ENCODE results near the gene GNG8.
A peak's percentile ranks its signal among the peaks of the same experiment; 100 is the strongest.

The GNG8 gene

DNA sequence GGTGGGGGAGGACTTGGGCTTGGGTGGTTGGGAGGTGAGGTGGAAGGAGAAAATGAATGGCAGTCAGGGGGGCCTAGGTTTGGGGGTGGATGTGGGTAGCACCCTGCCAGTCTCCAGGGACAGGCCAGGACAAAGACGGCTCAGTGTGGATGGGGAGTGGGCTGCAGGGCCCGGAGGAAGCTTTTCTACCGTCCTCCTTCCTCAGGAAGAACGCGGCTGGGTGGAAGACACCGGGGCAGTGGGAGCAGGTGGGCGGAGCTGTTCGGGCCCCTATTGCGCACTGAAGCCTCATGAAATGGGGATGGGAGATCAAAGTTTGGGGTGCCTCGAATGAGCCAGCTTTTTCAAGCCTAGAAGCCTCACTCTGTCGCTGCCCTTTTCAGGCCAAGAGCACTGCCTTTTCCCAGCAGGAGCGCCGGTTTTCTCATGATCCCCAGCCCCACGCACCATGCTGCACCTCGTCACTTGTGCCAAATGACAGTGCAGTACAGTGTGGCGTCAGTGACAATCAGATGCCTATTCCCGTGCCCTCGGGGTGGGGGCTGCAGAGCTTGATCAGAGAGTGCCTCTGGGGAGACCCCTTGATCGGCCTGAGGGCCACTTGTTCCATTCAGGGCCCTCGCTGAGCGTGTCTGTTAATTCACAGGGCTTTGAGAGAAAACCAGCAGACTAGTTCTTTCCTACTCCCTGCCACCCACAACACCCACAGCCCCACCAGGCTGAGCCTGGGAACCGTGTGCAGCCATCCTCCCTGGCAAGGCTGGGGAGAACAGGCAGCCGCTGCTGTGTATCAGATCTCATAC, 33.4 kb downstream of the GNG8 start:
- DNase-seq (ENCODE audit: low read depth in 2 of 2) = no peak

- no peak for DNase-seq (ENCODE audit: low read depth in 2 of 2)
These were observed 34.4 kb downstream of the GNG8 start, which contains the start of gene CALM3 for GRCh38 chr19:46601318-46602224. CALM3 (plus strand) TSS chr19:46601330; CDS start chr19:46601435, 105 bp downstream.

DNA sequence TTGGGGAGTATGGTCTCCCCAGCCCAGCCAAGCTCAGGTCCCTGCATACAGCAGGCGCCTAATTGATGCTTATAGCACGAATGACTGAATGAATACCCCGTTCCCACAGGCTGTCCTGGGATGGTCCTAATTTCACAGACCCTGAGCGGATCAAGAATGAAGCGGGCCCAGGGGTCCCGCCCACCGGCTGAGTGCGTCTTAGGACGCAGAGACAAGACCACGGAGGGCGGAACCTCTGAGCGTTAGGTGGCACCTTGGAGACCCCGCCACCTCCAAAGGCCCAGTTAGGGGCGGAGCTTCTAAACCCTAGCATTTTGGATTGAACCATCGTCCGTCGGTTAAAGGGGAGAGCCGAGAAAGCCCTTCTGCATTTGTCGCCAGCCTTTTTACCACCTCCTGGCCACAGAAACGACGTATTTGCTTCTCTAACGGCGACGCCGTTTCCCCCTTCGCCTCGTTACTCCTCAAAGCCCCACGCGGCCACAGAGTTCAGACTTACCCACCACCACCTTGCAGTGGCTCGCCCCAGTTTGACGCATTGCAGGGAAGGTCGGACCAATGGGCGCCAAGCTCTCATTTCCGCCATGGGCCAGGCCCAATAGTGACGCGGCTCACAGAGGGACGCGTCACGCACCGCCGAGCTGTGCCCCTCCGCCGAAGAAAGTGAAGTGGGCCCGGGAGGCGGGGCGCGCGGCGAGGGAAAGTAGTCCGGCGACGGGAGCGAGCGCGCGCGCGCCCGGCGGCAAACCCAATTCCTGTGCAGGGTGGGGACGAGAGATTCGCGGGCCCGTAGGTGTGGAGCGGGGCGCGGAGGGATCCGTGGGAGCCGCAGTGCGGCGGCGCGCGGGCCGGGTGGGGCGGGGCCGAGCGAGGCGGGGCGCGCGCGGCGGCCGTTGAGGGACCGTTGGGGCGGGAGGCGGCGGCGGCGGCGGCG, 35.4 kb downstream of the GNG8 start:
- peak; percentile 92 to 96 for DNase-seq (ENCODE audit: low read depth in 2 of 2)

GRCh38 chr19:46599716-46600373, 36.2 kb downstream of the GNG8 start:
- no peak for DNase-seq (ENCODE audit: low read depth in 2 of 2)

DNA sequence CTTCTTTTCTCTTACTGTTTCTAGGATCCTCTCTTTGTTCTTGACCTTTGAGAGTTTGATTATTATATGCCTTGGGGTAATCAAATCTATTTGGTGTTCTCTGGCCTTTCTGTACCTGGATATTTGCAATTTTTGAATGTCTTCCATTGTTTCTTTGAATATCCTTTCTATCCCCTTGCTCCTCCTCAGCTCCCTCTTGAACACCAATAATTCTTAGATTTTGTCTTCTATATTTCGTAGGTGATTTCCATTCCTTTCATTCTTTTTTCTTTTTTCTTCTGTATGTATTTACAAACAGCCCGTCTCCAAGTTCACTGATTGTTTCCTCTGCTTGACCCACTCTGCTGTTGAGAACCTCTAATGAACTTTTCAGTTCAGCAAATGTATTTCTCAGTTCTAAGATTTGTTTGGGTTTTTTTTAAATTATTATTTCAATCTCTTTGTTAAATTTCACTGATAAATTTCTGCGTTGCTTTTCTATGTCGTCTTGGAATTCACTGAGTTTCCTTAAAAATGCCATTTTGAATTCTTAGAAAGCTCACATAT, 37.6 kb downstream of the GNG8 start:
- no peak for DNase-seq (ENCODE audit: low read depth in 2 of 2)

GRCh38 chr19:46596008-46596407, 40.0 kb downstream of the GNG8 start:
- DNase-seq (ENCODE audit: low read depth in 2 of 2) = no peak

DNA sequence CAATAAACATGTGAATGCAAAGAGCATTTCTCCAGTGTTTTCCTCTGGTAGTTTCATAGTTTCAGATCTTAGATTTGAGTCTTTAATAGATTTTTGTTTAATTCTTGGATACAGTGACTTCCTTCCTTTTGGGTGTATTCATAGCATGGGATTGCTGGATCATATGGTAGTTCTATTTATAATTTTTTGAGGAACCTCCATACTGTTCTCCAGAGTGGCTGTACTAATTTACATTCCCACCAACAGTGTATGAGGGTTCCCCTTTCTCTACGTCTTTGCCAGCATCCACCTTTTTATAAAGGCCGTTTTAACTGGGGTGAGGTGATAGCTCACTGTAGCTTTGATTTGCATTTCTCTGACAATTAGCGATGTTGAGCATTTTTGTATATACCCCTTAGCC, 44.1 kb downstream of the GNG8 start:
- no peak for DNase-seq (ENCODE audit: low read depth in 2 of 2)

DNA sequence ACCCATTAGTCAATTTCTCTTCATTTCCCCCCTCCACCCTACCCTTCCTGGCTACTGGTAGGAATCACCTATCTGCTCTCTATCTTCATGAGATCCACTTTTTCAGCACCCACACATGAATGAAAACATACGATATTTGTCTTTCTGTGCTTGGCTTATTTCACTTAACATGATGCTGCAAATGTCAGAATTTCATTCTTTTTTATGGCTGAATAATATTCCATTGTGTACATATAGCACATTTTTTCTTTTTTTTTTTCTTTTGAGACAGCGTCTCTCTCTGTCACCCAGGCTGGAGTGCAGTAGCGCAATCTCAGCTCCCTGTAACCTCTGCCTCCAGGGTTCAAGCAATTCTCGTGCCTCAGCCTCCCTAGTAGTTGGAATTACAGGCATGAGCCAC, 44.7 kb downstream of the GNG8 start:
- no peak for DNase-seq (ENCODE audit: low read depth in 2 of 2)

DNA sequence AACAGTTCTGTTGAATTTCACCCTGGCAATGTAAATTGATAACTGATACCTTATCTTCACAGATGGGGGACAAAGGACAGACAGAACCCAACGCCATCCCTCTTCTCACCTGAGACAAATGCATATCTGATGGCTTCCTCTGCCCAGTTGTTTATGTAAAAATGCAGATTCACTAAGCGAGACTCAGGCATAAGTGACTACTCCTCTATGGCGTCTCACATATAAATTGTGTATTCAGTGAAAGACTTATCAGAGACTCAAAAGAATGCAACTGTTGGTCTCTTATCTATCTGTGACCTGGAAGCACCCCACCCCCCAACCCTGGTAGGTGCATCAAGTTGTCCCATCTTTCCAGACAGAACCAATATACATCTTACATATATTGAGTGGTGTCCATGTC, 48.1 kb downstream of the GNG8 start:
- no peak for DNase-seq (ENCODE audit: low read depth in 2 of 2)

GRCh38 chr19:46586294-46586693, 49.7 kb downstream of the GNG8 start:
- DNase-seq (ENCODE audit: low read depth in 2 of 2) = no peak

DNA sequence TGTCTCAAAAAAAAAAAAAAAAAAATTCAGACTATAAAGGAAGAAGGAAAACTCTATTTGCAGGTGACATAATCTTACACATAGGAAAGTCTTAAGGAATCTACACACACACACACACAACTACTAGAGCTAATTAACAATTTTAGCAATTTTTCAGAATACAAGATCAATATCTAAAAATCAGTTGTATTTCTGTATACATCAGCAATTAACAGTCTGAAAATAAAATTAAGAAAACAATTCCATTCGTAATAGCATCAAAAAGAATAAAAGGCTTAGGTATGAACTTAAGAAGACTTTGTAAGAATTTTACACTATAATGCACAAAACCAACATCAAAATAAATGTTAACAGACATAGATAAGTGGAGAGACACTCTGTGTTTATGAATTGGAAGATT, 50.5 kb downstream of the GNG8 start:
- DNase-seq (ENCODE audit: low read depth in 2 of 2) = no peak

Measured in stimulated activated CD8-positive, alpha-beta memory T cell treated with anti-CD3 and anti-CD28 coated beads, Interleukin-7, amount 100 ng/mL, for 1 hour (primary cell).